Activated T-helper 1 cell treated with anti-CD3 and anti-CD28 coated beads, Interleukin-12 subunit alpha, Interleukin-12 subunit beta, Interleukin-2, Interleukin-4 antibody, amounts not matched to agents 30 ng/mL and 10 ng/mL and 1 ng/mL, durations not matched to agents 14 hours and 24 hours and 36 hours (primary cell): ENCODE results near the gene RSPH1. TPM values are rescaled to one million over a fixed set of nuclear protein-coding genes. Genes with fewer than 3 reads are reported as not detected.
"Not testable (repeated sequence)": the region's sequence is repeated elsewhere in the genome, so short reads cannot be mapped to it uniquely, and the experiment has no call there.

Experiments used
- DNase-seq: peaks from one replicate; pipeline ENCODE4 v3.0.0; 2021; ENCODE audit warnings: low spot score
- H3K27ac Mint-ChIP-seq: one replicate; pipeline ENCODE4 v1.8.0; 2021; ENCODE audit warnings: mild to moderate bottlenecking, mixed read lengths
- H3K27me3 Mint-ChIP-seq: one replicate; pipeline ENCODE4 v1.8.0; 2022; ENCODE audit warnings: mild to moderate bottlenecking, moderate library complexity, mixed read lengths; ENCODE audit not compliant: insufficient read depth
- H3K36me3 Mint-ChIP-seq: one replicate; pipeline ENCODE4 v1.8.0; 2021; ENCODE audit warnings: low read depth, mixed read lengths
- H3K4me1 Mint-ChIP-seq: one replicate; pipeline ENCODE4 v1.8.0; 2021; ENCODE audit warnings: low read depth, mixed read lengths
- H3K4me3 Mint-ChIP-seq: one replicate; pipeline ENCODE4 v1.8.0; 2021; ENCODE audit warnings: mild to moderate bottlenecking, moderate library complexity, mixed read lengths
- H3K9me3 Mint-ChIP-seq: one replicate; pipeline ENCODE4 v1.8.0; 2021; ENCODE audit warnings: mixed read lengths
- intact Hi-C: fragments of 100-400 bp; cut with micrococcal nuclease; formaldehyde crosslinking; loops from one replicate; pipeline ENCODE4 v1.15.1; 2024
- total RNA-seq: library from RNA; stranded (reverse); gene quantifications from 2 replicates; pipeline ENCODE4 v1.2.3, GENCODE V29; 2022

Gene RSPH1
- total RNA-seq, 1 donor from 2014 or later: not detected

DNA sequence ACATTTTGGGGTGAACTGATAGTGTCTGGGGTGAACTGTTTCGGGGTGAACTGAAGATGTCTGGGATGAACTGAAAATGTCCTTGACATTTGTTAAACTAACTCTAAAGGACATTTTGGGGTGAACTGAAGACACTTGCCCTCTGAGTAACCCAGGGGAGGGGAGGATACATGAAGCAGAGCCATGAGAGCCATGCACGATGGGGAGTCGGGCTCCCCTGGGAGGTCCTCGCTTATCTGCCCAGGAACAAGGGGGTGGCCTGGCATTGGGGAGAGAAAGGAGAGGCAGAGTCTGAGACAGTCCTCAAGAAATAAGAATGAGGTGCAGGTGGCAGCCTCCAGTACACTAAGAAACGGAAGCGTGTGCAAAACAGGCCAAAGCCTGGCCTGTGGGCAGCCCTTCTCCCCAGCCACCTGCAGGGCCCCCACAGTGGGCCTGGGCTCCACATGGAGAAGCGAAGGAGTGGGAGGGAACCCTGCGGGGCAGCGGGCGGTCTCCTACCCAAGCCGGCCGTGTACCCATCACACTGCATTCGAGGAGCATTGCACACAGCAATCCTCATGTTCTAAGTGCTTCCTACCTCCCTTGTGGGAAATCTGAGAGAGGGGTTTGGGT, 24.2 kb downstream of the RSPH1 start:
- H3K36me3 Mint-ChIP-seq: no peaks in the 10 kb centered on the region
- H3K27ac Mint-ChIP-seq: no peak overlapping the region
- no peaks in the 10 kb centered on the region for H3K9me3 Mint-ChIP-seq
- intact Hi-C loops: no loop called here
- no peak for DNase-seq
- peaks cover 8% of the 10 kb centered on the region for H3K27me3 Mint-ChIP-seq
- peaks cover 10% of the 10 kb centered on the region for H3K4me1 Mint-ChIP-seq
- H3K4me3 Mint-ChIP-seq: no peak overlapping the region

DNA sequence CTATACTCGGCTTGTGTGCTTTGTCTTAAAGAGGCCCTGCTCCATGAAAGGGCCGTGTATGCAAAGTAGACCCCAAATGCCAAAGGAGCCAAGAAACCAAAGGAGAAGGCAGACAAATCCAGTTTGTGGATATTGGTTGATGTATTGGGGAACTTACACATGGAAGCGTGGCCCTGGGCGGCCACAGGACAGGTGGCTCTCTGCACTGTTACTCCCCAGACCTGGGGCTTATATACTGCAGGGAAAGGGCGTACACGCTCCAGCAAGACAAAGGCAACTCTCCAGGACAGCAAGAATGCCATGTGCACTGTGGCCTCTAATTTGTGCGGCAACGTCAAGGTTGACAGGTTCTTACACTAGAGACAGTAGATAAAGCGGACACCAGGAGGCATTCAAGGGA, 24.8 kb downstream of the RSPH1 start:
- no peak for DNase-seq
- Mint-ChIP-seq H3K4me1 (peaks cover 12% of the 10 kb centered on the region), H3K27me3 (peaks cover 8% of the 10 kb centered on the region), H3K4me3 (no peak overlapping the region), H3K36me3 (no peaks in the 10 kb centered on the region), H3K27ac (no peak overlapping the region), H3K9me3 (no peaks in the 10 kb centered on the region)
- intact Hi-C loops: no loop called here

DNA sequence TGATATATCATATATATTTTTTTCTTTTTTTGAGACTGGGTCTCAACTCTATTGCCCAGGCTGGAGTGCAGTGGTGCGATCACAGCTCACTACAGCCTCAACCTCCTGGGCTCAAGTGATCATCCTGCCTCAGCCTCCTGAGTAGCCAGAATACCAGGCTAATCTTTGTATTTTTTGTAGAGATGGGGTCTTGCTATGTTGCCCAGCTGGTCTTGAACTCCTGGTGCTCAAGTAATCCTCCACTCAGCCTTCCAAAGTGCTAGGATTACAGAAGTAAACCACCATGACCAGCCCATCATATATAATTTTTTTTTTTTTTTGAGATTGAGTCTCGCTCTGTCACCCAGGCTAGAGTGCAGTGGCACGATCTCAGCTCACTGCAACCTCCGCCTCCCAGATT, 26.3 kb downstream of the RSPH1 start:
- DNase-seq, H3K9me3 Mint-ChIP-seq, H3K27me3 Mint-ChIP-seq, H3K27ac Mint-ChIP-seq, H3K36me3 Mint-ChIP-seq, H3K4me3 Mint-ChIP-seq: not testable (repeated sequence)
- H3K4me1 Mint-ChIP-seq: peaks cover 25% of the 10 kb centered on the region
- intact Hi-C loops: loop anchor here (5.0 kb wide), 1 partner anchor 43 kb away; the partner anchor contains the start of gene SLC37A1

DNA sequence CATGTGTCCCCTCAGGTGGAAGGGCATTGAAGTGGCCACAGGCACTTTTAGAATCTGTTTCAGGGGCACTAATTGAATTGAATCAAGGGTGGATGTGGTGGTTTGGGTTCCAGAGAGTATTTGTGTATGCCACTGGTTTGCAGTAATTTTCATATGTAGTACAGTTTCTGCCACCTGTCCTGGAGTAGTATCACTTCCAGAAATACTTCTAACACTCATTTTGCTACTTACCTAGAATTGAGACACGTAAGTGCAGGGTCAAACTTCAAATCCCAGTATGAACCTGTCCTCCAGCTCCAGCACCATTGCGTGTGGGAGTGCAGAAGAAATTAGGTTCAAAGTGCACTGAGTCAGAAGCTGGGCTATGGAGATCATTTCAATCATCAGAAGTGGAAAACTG, 26.8 kb downstream of the RSPH1 start:
- Mint-ChIP-seq H3K9me3 (no peaks in the 10 kb centered on the region), H3K36me3 (no peaks in the 10 kb centered on the region), H3K4me3 (no peak overlapping the region), H3K27me3 (peaks cover 8% of the 10 kb centered on the region), H3K4me1 (peaks cover 28% of the 10 kb centered on the region), H3K27ac (no peak overlapping the region)
- DNase-seq: no peak
- intact Hi-C loops: loop anchor here (5.0 kb wide), 1 partner anchor 43 kb away; the partner anchor contains the start of gene SLC37A1

DNA sequence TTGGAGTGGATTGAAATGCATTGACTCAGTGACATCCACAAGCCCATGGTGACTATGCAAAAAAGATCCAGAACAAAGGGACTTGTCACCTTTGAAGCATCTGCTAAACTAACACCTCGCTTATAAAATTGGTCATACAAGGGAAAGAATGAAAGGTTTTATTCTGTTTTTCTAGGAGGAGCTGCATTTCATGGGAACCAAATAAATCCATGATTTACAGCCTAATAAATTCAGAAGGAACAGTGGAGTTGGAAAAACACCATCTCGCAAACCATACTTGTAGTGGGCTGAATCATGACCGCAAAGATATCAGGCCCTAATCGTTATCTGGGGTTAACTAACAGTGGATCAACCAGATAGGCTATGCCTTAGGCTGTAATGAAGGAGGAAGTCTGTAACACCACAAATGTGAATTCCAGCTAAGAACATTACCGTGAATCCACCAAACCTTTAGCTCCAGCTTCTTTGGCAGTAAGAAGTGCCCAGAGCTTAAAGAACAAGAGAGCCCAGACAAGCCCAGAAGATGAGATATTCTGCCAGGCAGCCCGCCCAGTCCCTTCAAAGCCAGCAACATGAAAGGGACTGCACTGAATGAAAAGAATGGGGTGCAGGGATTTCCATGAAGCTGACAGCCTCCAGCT, 27.4 kb downstream of the RSPH1 start:
- Mint-ChIP-seq H3K27ac (no peak overlapping the region), H3K9me3 (no peaks in the 10 kb centered on the region), H3K4me1 (peaks cover 35% of the 10 kb centered on the region), H3K27me3 (peaks cover 8% of the 10 kb centered on the region), H3K36me3 (no peaks in the 10 kb centered on the region), H3K4me3 (no peak overlapping the region)
- intact Hi-C loops: loop anchor here (5.0 kb wide), 1 partner anchor 44 kb away; the partner anchor contains the start of gene SLC37A1
- no peak for DNase-seq

DNA sequence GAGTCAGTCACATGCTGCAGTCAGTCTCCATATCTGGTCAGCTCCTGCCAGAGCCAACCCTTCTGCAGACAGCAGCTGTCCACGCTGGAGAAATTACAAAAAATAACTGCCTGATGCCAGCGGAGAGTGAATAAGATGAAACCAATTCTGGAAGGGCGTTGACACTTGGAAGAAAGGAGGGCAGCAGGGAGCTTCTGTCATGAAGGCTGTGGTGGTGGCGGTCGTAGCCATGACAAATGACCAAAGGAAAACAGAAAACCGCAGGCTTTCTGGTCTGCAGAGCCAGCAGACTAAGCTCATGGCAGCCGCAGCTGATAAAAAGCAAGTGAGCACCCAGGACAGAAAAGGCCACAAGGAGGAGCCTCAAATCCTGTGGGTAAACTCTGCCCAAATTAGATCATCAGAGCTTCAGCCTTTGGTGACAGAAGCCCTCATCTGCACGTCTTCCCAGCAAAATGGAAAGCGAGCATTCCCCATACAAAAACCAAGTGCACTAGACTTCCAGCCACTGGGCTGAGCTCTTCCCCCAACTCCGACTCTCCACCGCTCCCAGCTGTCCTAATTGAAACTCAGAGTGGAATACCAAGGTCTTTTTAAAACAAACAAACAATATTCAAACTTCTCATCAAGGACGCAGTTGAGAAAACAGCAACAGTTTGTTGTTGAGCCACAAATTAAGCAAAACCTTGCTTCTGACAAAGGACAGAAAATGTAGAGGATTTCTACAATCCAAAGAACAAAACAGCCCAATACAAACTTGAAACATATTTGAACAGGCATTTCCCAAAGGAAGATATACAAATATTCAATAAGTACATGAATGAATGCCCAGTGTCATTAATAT, 28.7 kb downstream of the RSPH1 start:
- DNase-seq: no peak
- H3K27ac Mint-ChIP-seq: no peak overlapping the region
- peaks cover 8% of the 10 kb centered on the region for H3K27me3 Mint-ChIP-seq
- no peak overlapping the region for H3K4me3 Mint-ChIP-seq
- no peaks in the 10 kb centered on the region for H3K9me3 Mint-ChIP-seq
- H3K36me3 Mint-ChIP-seq: peaks cover 2% of the 10 kb centered on the region
- H3K4me1 Mint-ChIP-seq: peaks cover 48% of the 10 kb centered on the region
- intact Hi-C loops: loop anchor here (1.0 to 5.0 kb wide), 2 partner anchors 45 to 70 kb away; partner anchors contain the start of gene SLC37A1

DNA sequence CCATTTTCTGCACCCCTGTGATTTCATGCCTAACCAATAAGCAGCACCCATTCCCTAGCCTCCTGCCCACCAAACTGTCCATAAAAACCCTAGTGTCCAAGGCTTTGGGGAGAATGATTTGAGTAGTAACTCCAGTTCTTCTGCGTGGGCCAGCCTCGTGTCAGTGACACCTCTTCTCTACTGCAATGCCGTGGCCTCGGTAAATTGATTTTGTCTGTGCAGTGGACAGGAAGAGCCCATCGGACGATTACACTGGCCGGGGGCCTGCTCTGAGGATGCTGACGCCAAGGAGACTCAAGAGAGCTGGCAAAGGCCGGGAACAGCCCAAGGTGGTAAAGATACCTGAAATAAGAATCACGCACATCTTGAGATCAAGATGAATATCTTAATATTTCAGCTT, 29.3 kb downstream of the RSPH1 start:
- H3K36me3 Mint-ChIP-seq: peaks cover 2% of the 10 kb centered on the region
- no peak overlapping the region for H3K4me3 Mint-ChIP-seq
- no peaks in the 10 kb centered on the region for H3K9me3 Mint-ChIP-seq
- peaks cover 8% of the 10 kb centered on the region for H3K27me3 Mint-ChIP-seq
- H3K4me1 Mint-ChIP-seq: peaks cover 54% of the 10 kb centered on the region
- intact Hi-C loops: loop anchor here (1.0 to 5.0 kb wide), 2 partner anchors 46 to 71 kb away; partner anchors contain the start of gene SLC37A1
- H3K27ac Mint-ChIP-seq: no peak overlapping the region
- DNase-seq: no peak

DNA sequence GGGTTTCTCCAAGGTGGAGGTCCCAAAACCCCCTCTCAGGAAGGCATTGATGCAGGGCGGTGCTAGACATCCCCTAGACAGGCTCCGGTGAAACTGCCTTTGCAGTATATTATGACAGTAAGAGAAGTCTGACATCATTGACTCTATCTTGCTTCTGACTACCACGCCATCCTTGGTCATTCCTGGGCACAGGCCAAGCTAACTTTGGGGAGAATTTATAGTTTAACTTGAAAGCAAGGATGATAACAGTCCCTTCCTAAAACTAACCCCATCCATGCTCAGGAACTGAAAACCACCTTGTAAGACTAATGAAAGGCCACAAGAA, 30.3 kb downstream of the RSPH1 start:
- Mint-ChIP-seq H3K9me3 (no peaks in the 10 kb centered on the region), H3K36me3 (peaks cover 4% of the 10 kb centered on the region), H3K4me3 (no peak overlapping the region), H3K27ac (no peak overlapping the region), H3K27me3 (peaks cover 8% of the 10 kb centered on the region), H3K4me1 (peaks cover 64% of the 10 kb centered on the region)
- intact Hi-C loops: loop anchor here (5.0 kb wide), 1 partner anchor 47 kb away; the partner anchor contains the start of gene SLC37A1
- DNase-seq: no peak

DNA sequence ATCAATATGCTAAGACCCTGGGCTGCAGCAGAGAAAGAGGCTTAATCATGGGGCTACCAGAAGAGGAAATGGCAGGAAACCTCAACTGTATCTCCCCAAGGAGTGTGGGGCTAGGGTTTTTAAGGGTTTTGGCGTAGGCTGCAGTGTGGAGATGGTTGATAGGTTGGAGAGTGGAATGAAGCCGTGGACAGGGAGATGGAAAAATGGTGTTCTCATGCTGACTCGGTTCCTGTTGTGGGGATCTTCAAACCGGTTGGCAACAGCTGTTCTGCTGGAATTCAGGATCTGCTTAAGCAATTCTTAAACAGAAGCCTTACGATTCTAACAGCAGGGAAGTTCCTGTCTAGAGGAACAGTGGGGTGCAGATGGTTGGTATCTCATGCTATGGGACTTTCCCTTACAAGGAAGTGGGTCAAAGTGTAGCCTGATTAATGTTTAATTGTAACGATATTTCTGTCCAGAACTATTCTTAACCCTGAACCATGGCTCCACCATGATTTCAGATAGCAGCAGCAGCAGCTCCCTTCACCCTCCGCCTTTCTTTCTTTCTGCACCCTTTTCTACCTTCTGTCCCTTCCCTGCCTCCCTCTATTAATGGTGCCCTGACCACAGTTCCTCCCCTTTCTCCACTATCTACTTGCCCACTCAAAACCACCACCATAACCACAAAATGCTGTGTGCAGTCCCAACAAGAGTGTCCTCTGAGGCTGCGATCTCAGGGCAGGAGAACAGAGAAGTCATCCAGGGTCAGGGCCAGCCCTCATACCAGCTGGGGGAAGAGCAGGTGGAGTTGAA, 30.8 kb downstream of the RSPH1 start:
- H3K27ac Mint-ChIP-seq: peak overlapping the region; percentile 61
- peaks cover 69% of the 10 kb centered on the region for H3K4me1 Mint-ChIP-seq
- H3K9me3 Mint-ChIP-seq: no peaks in the 10 kb centered on the region
- intact Hi-C loops: loop anchor here (5.0 kb wide), 1 partner anchor 47 kb away; the partner anchor contains the start of gene SLC37A1
- no peak overlapping the region for H3K4me3 Mint-ChIP-seq
- H3K36me3 Mint-ChIP-seq: peaks cover 4% of the 10 kb centered on the region
- DNase-seq: no peak
- H3K27me3 Mint-ChIP-seq: peaks cover 8% of the 10 kb centered on the region

DNA sequence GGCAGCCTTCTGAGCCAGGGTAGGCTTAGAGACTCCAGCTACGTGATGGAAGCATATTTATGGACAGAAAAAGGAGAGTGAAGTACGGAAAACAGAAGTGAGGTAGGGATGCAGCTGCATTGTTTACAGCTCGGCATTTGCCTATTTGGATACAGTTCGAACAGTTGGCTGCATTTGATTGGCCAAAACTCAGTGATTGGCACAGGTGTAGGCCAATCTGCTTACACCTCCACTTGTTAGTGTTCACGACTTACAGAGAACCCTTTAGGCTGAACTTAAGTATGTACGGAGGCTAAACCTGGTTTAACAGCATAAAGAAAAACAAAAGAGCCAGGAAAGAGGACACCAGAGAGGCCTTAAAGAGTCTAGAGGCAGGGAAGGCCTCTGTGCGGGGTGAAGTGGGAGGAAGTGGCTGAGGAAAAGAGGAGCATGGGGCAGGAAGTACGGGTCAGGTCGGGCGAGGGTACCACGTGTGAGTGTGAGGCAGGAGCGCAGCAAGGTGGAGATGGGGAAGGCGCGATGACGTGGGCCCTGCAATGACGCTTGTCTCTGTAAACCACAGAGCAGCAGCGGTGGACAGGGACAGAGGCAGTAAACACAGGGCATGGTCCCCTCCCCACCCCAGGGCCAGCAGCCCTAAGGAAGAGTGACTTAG, 32.0 kb downstream of the RSPH1 start:
- H3K9me3 Mint-ChIP-seq: no peaks in the 10 kb centered on the region
- peaks cover 8% of the 10 kb centered on the region for H3K27me3 Mint-ChIP-seq
- H3K4me1 Mint-ChIP-seq: peaks cover 73% of the 10 kb centered on the region
- H3K27ac Mint-ChIP-seq: peak overlapping the region; percentile 86
- H3K4me3 Mint-ChIP-seq: peak overlapping the region; percentile 16
- H3K36me3 Mint-ChIP-seq: peaks cover 4% of the 10 kb centered on the region
- intact Hi-C loops: no loop called here
- peak; percentile 60 for DNase-seq

DNA sequence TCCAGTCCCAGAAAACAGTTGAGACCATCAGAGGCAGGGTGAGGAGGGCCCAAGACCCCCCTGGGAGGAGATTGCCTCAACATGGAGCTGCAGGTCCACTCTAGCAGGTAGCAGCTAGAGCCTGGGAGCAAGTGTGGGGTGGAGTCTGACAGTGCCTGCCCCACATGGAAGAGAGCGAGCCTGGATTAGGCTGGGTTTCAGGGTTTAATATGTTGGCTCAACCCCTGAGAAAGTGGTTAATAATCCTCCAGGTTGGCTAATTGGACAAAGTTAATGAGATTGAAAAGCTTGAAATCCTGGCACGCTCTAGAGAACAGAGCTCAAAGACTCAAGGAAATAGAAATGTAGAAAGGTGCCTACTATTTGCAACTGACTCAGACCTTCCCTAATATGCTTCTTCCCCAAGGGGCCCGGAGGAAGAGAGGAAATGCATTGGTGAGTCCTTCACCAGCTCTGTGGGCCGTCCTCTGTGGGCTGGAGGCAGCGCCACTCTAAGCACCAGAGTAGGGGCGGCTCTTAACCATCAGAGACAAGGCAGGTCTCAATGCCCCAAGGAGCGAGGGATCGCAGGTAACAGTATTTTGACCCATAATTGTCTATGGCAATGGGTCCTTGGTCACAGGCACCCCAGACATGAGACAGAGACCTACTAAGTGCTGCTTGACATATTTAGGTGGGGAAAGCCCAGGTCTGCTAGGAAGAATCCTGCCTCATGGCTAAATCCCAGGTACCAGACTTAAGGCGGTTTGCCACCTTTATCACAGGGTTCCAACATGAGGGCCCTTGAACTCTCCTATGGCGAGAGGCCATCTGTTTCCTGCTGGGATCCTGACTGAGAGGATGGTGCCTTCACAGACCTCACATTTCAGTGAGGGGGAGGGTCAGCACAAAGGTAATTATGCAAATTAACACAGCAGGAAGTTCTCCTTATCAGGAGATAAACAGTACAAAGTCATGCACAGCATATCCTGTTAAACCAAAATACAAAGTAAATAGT, 33.8 kb downstream of the RSPH1 start:
- intact Hi-C loops: no loop called here
- Mint-ChIP-seq H3K9me3 (no peaks in the 10 kb centered on the region), H3K4me1 (peaks cover 72% of the 10 kb centered on the region), H3K4me3 (no peak overlapping the region), H3K27ac (no peak overlapping the region), H3K36me3 (peaks cover 4% of the 10 kb centered on the region), H3K27me3 (no peaks in the 10 kb centered on the region)
- no peak for DNase-seq
